HepG2 (cell line): Measurements from ENCODE around the gene ERVMER34-1. TPM values are rescaled to one million over a fixed set of nuclear protein-coding genes. Genes with fewer than 3 reads are reported as not detected.

Source experiments
- ADNP ChIP-seq: sonication (generic); formaldehyde crosslinking; IDR thresholded peaks from 2 replicates; pipeline ENCODE4 v1.4.0; 2020; ENCODE audit warnings: missing genetic modification reagents
- AGO1 ChIP-seq: fragments of 200-400 bp; formaldehyde crosslinking; IDR thresholded peaks from 2 replicates; pipeline ENCODE4 v1.6.1; 2017; ENCODE audit warnings: mild to moderate bottlenecking, low read depth, low read length, moderate library complexity; ENCODE audit not compliant: poor library complexity, severe bottlenecking
- CHCHD3 ChIP-seq: sonication (generic); formaldehyde crosslinking; IDR thresholded peaks from 2 replicates; pipeline ENCODE4 v1.8.0; 2022; ENCODE audit warnings: mild to moderate bottlenecking, missing genetic modification reagents, moderate library complexity
- DPF2 ChIP-seq: sonication (generic); formaldehyde crosslinking; IDR thresholded peaks from 2 replicates; pipeline ENCODE4 v1.4.0; 2020; ENCODE audit warnings: mild to moderate bottlenecking, low read depth, missing genetic modification reagents, borderline replicate concordance
- GATAD2A ChIP-seq: IDR thresholded peaks from 2 replicates; pipeline ENCODE4 v1.6.1; 2016
- RARA ChIP-seq: IDR thresholded peaks from 2 replicates; pipeline ENCODE4 v1.6.1; 2016; ENCODE audit warnings: missing genetic modification reagents, missing compliant biosample characterization
- RNF2 ChIP-seq: fragments of 450-650 bp; conservative IDR thresholded peaks from 2 replicates; pipeline ENCODE4 v1.6.1; 2016; ENCODE audit warnings: low read depth
- RXRB ChIP-seq: IDR thresholded peaks from 2 replicates; pipeline ENCODE4 v1.6.1; 2016; ENCODE audit warnings: borderline replicate concordance, missing genetic modification reagents, missing compliant biosample characterization
- SRY ChIP-seq: sonication (generic); formaldehyde crosslinking; IDR thresholded peaks from 2 replicates; pipeline ENCODE4 v1.8.0; 2022; ENCODE audit warnings: mild to moderate bottlenecking, missing genetic modification reagents
- ZNF225 ChIP-seq: sonication (generic); formaldehyde crosslinking; IDR thresholded peaks from 2 replicates; pipeline ENCODE4 v1.4.0; 2020; ENCODE audit warnings: mild to moderate bottlenecking, missing genetic modification reagents
- ZNF331 ChIP-seq: sonication (generic); formaldehyde crosslinking; IDR thresholded peaks from 2 replicates; pipeline ENCODE4 v1.4.0; 2020; ENCODE audit warnings: missing genetic modification reagents
- ZNF382 ChIP-seq: sonication (generic); formaldehyde crosslinking; IDR thresholded peaks from 2 replicates; pipeline ENCODE4 v1.5.0; 2020; ENCODE audit warnings: missing genetic modification reagents, mild to moderate bottlenecking, borderline replicate concordance
- ZNF557 ChIP-seq: sonication (generic); formaldehyde crosslinking; IDR thresholded peaks from 2 replicates; pipeline ENCODE4 v1.4.0; 2020; ENCODE audit warnings: missing genetic modification reagents
- ZNF709 ChIP-seq: sonication (generic); formaldehyde crosslinking; IDR thresholded peaks from 2 replicates; pipeline ENCODE4 v1.5.0; 2020; ENCODE audit warnings: mild to moderate bottlenecking, missing genetic modification reagents
- ZNF75D ChIP-seq: sonication (generic); formaldehyde crosslinking; IDR thresholded peaks from 2 replicates; pipeline ENCODE4 v1.8.1; 2023; ENCODE audit warnings: missing genetic modification reagents, mild to moderate bottlenecking, borderline replicate concordance
- polyA plus RNA-seq, 8 experiments: library from polyadenylated mRNA; depleted of rRNA in 3 of 8; stranded (reverse) in 7 of 8; unstranded in 1 of 8; fragments of >200 nt; fragmentation: Illumina TruSeq in 4 of 8; extraction: Trizol in 4 of 8; gene quantifications; 2 replicates each; pipeline versions ENCODE4 v1.2.1 to v1.2.3, GENCODE V29; 2011 to 2016; ENCODE audit warnings: low read depth in 4 of 8, missing spikeins in 1 of 8, mixed read lengths in 1 of 8; ENCODE audit not compliant: insufficient read depth in 1 of 8
- total RNA-seq, 5 experiments: library from RNA; depleted of rRNA; stranded (reverse); fragments of >200 nt; fragmentation: Illumina TruSeq; extraction: Trizol; gene quantifications; 2 replicates each; pipeline ENCODE4 v1.2.3, GENCODE V29; 2016; ENCODE audit warnings: low read depth in 1 of 5
- TF ChIP-seq, protein P1 (sequence below): sonication (generic); formaldehyde crosslinking; IDR thresholded peaks from 2 replicates; pipeline ENCODE4 v1.5.0; 2020; ENCODE audit warnings: missing genetic modification reagents
- TF ChIP-seq, protein P2 (sequence below): sonication (generic); formaldehyde crosslinking; IDR thresholded peaks from 2 replicates; pipeline ENCODE4 v1.9.0; 2022; ENCODE audit warnings: low read depth, missing genetic modification reagents
- TF ChIP-seq, protein P3 (sequence below): sonication (generic); formaldehyde crosslinking; IDR thresholded peaks from 2 replicates; pipeline ENCODE4 v1.8.1; 2023; ENCODE audit warnings: mild to moderate bottlenecking, moderate library complexity, missing genetic modification reagents
- TF ChIP-seq, protein P4 (sequence below): sonication (generic); formaldehyde crosslinking; IDR thresholded peaks from 2 replicates; pipeline ENCODE4 v1.8.0; 2022; ENCODE audit warnings: missing genetic modification reagents, mild to moderate bottlenecking, moderate library complexity, borderline replicate concordance
- TF ChIP-seq, protein P5 (sequence below): sonication (generic); formaldehyde crosslinking; IDR thresholded peaks from 2 replicates; pipeline ENCODE4 v1.4.0; 2020; ENCODE audit warnings: missing genetic modification reagents
- TF ChIP-seq, protein P6 (sequence below): sonication (generic); formaldehyde crosslinking; IDR thresholded peaks from 2 replicates; pipeline ENCODE4 v1.4.0; 2020; ENCODE audit warnings: mild to moderate bottlenecking, low read depth, missing genetic modification reagents

The ERVMER34-1 gene
- total and polyA plus RNA-seq, 2 of the 13 experiments (the other 11 are each of a cell fraction or from before 2014, with no cell fraction given): 0.04 to 0.35 TPM

DNA sequence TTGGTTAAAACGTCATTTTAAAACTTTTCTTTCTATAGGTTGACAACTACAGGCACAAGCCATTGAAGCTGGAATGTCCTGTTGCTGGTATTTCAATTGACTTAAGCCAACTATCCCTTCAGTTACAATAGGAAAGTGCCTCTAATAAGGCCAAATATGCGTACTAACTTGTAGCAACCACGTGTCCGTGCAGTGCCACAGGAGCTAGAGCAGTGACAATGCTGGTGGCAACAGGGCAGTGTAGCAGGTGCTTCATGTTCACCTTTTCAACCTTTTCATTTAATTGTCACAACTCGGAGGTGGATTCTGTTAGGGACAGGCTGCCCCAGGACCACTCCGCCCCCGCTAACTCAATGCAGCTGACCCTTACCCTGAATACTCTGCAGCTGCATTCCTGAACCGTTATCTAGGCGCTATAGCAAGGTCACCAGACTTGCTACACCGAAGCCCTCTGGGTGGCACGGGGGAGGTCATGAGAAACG is 37.7 kb downstream of the ERVMER34-1 start (continued):
- TF ChIP-seq DPF2: no peak
- 0 out of 2 replicates have a peak, but pooled peaks have one; percentile 22 for TF ChIP-seq GATAD2A (CRISPR knock-in tag)
- TF ChIP-seq ZNF75D (CRISPR knock-in tag): no peak
- no peak for TF ChIP-seq CHCHD3 (CRISPR knock-in tag)
- TF ChIP-seq ZNF331: peak; percentile 22; the same call in 1 of the 2 replicates
- TF ChIP-seq ZNF709: 0 out of 2 replicates have a peak, but pooled peaks have one; percentile 39
- TF ChIP-seq, protein P1, sequence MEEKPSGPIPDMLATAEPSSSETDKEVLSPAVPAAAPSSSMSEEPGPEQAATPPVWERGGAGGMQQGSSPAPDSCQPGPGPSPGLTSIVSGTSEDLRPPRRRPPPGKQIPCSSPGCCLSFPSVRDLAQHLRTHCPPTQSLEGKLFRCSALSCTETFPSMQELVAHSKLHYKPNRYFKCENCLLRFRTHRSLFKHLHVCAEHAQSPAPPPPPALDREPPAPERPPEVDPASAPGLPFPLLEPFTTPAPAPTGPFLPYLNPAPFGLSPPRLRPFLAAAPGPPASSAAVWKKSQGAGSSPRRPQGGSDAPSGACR (CRISPR knock-in tag): no peak
- peak; percentile 88 for TF ChIP-seq RXRB
- TF ChIP-seq ZNF557 (CRISPR knock-in tag): no peak
- peak; percentile 50; the same call in 1 of the 2 replicates for TF ChIP-seq RARA (CRISPR knock-in tag)
- TF ChIP-seq, protein P2, sequence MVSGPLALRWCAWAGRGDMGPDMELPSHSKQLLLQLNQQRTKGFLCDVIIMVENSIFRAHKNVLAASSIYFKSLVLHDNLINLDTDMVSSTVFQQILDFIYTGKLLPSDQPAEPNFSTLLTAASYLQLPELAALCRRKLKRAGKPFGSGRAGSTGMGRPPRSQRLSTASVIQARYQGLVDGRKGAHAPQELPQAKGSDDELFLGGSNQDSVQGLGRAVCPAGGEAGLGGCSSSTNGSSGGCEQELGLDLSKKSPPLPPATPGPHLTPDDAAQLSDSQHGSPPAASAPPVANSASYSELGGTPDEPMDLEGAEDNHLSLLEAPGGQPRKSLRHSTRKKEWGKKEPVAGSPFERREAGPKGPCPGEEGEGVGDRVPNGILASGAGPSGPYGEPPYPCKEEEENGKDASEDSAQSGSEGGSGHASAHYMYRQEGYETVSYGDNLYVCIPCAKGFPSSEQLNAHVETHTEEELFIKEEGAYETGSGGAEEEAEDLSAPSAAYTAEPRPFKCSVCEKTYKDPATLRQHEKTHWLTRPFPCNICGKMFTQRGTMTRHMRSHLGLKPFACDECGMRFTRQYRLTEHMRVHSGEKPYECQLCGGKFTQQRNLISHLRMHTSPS (CRISPR knock-in tag): no peak
- TF ChIP-seq, protein P3, sequence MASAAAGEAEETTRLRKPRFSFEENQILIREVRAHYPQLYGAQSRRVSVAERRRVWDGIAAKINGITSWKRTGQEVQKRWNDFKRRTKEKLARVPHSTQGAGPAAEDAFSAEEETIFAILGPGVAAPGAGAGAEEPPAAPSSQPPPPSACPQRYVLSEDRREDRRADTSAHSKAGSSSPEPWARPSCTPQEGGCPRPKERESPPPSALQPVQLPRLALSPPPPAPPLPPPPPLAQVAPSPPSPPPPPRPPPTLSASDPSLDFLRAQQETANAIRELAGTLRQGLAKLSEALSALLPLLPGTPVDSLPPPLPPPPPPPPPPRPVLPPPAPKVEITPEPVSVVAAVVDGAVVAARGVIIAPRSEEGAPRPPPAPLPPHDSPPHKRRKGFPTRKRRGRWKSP (CRISPR knock-in tag): no peak
- TF ChIP-seq, protein P4, sequence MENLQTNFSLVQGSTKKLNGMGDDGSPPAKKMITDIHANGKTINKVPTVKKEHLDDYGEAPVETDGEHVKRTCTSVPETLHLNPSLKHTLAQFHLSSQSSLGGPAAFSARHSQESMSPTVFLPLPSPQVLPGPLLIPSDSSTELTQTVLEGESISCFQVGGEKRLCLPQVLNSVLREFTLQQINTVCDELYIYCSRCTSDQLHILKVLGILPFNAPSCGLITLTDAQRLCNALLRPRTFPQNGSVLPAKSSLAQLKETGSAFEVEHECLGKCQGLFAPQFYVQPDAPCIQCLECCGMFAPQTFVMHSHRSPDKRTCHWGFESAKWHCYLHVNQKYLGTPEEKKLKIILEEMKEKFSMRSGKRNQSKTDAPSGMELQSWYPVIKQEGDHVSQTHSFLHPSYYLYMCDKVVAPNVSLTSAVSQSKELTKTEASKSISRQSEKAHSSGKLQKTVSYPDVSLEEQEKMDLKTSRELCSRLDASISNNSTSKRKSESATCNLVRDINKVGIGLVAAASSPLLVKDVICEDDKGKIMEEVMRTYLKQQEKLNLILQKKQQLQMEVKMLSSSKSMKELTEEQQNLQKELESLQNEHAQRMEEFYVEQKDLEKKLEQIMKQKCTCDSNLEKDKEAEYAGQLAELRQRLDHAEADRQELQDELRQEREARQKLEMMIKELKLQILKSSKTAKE (CRISPR knock-in tag): no peak
- no peak for TF ChIP-seq AGO1
- TF ChIP-seq RNF2: 0 out of 2 replicates have a peak, but pooled peaks have one; percentile 42
- TF ChIP-seq, protein P5, sequence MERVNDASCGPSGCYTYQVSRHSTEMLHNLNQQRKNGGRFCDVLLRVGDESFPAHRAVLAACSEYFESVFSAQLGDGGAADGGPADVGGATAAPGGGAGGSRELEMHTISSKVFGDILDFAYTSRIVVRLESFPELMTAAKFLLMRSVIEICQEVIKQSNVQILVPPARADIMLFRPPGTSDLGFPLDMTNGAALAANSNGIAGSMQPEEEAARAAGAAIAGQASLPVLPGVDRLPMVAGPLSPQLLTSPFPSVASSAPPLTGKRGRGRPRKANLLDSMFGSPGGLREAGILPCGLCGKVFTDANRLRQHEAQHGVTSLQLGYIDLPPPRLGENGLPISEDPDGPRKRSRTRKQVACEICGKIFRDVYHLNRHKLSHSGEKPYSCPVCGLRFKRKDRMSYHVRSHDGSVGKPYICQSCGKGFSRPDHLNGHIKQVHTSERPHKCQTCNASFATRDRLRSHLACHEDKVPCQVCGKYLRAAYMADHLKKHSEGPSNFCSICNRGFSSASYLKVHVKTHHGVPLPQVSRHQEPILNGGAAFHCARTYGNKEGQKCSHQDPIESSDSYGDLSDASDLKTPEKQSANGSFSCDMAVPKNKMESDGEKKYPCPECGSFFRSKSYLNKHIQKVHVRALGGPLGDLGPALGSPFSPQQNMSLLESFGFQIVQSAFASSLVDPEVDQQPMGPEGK (CRISPR knock-in tag): peak; percentile 77
- no peak for TF ChIP-seq ZNF382
- TF ChIP-seq ZNF225 (CRISPR knock-in tag): no peak
- no peak for TF ChIP-seq ADNP (CRISPR knock-in tag)
- no peak for TF ChIP-seq SRY (CRISPR knock-in tag)
- TF ChIP-seq, protein P6, sequence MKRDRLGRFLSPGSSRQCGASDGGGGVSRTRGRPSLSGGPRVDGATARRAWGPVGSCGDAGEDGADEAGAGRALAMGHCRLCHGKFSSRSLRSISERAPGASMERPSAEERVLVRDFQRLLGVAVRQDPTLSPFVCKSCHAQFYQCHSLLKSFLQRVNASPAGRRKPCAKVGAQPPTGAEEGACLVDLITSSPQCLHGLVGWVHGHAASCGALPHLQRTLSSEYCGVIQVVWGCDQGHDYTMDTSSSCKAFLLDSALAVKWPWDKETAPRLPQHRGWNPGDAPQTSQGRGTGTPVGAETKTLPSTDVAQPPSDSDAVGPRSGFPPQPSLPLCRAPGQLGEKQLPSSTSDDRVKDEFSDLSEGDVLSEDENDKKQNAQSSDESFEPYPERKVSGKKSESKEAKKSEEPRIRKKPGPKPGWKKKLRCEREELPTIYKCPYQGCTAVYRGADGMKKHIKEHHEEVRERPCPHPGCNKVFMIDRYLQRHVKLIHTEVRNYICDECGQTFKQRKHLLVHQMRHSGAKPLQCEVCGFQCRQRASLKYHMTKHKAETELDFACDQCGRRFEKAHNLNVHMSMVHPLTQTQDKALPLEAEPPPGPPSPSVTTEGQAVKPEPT (CRISPR knock-in tag): no peak
